Gastroesophageal sphincter (tissue), 4 donors: Measurements from ENCODE around the gene CEP170. TPM values are rescaled to one million over a fixed set of nuclear protein-coding genes. Genes with fewer than 3 reads are reported as not detected.
"Not testable (repeated sequence)": the region's sequence is repeated elsewhere in the genome, so short reads cannot be mapped to it uniquely, and the experiment has no call there.

ENCODE experiments used
- ATAC-seq: fragments of 150-250 bp; one replicate; pipeline ENCODE4 v1.9.1; 2016; ENCODE audit warnings: mild to moderate bottlenecking, moderate library complexity
- H3K27ac ChIP-seq, 4 donors: fragments of 200-600 bp; sonication (generic) in 3 of 4; 1 replicate in 3 of 4; 2 replicates in 1 of 4; pipeline ENCODE4 v1.5.1; 2016 to 2019
- H3K27me3 ChIP-seq: fragments of 200-600 bp; sonication (generic); one replicate; pipeline ENCODE4 v1.5.1; 2019
- H3K36me3 ChIP-seq, 2 donors: fragments of 200-600 bp; sonication (generic); one replicate each; pipeline ENCODE4 v1.5.1; 2019; ENCODE audit warnings: control low read depth in 1 of 2
- H3K4me1 ChIP-seq, 3 donors: fragments of 200-600 bp; sonication (generic); 1 replicate in 2 of 3; 2 replicates in 1 of 3; pipeline ENCODE4 v1.5.1; 2016 to 2019; ENCODE audit warnings: control low read depth in 2 of 3
- H3K4me3 ChIP-seq, 2 donors: fragments of 200-600 bp; sonication (generic); one replicate each; pipeline ENCODE4 v1.5.1; 2019; ENCODE audit warnings: mild to moderate bottlenecking in 1 of 2, moderate library complexity in 1 of 2
- H3K9me3 ChIP-seq, 3 donors: fragments of 200-600 bp; sonication (generic); one replicate each; pipeline ENCODE4 v1.5.1; 2017 to 2019; ENCODE audit warnings: control low read depth in 2 of 3
- POLR2AphosphoS5 ChIP-seq: sonication (generic); formaldehyde crosslinking; IDR thresholded peaks from one replicate; pipeline ENCODE4 v1.6.1; 2017; ENCODE audit warnings: antibody characterized with exemption
- WGBS, 2 donors: methylation state at CpG; one replicate each; pipeline ENCODE4 v1.1.5; 2018; ENCODE audit warnings: low coverage in 1 of 2; 5-methylcytosine and 5-hydroxymethylcytosine counted together
- total RNA-seq, 4 donors: library from RNA; depleted of rRNA; stranded (reverse); fragments of >200 nt; gene quantifications; one replicate each; pipeline ENCODE4 v1.1.0, GENCODE V29; 2016

CEP170 gene
- total RNA-seq, 4 donors from 2014 or later: 33.1 to 53.5 (median 41.6) TPM

DNA sequence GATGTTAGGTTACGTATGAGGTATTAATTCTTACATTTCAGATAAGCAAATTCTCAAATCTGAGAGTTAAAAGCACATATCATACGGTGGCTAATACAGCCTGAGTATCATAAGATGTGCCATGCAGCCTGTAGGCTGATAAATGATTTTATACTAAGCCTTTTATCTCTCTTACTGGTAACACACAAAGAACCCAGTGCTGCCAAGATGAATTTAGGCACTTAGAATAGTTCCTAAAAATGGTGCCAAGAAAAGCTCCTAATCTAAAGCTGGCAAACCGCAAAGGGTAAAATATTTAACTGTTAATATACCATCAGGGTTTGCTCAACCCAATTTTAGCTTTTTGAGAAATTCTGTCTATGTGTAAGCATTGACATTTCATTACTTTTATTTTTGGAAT lies 43.1 kb downstream of the CEP170 start:
- H3K27me3 ChIP-seq, H3K9me3 ChIP-seq, ATAC-seq, H3K4me3 ChIP-seq, H3K27ac ChIP-seq, H3K36me3 ChIP-seq: not testable (repeated sequence)
- 37 to 40% methylated on average over 1 to 3 of the region's 3 CpGs for WGBS, 2 donors
- peak; percentile 28 for TF ChIP-seq POLR2AphosphoS5
- peaks cover 0 to 25% (median 0%) of the 10 kb centered on the region in 3 donors for H3K4me1 ChIP-seq

DNA sequence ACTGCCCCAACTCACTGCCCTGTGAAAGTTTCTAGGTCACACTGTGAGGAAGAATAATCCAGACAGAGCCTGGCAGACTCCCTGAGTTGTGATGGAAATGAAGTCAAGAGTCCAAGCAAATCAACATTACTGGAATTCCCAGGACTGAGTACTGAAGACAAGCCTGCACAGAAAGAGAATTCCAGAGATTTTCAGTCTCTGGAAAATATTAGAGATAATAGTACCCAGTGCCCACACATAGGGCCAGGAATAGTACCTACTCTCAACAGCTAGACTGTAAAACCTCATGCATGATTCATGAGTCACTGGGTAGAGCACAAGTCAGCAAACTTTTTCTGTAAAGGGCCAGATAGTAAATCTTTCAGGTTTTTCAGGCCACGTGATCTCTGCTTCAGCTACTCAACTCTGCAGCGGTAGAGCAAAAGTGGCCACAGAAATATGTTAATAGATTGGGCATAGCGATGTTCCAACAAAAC lies 50.0 kb downstream of the CEP170 start:
- not testable (repeated sequence) for H3K27ac ChIP-seq, H3K27me3 ChIP-seq, ATAC-seq

DNA sequence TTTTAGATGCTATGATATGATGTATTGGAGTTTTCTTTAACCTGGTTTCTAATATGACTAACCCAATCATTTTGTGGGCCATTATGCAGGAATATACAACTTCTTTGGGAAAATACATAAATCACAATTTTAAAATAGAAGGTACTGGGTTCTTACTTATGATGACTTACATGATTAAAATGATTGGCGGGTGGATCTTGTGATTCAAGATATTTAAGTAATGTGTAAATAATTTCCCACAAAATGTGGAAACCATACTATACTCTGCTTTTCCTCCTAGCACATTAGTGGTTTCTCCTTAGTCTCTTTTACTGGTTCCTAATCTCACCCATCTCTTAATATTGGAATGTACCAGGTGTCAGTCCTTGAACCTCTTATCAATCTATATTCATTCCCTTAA lies 50.7 kb downstream of the CEP170 start:
- H3K27me3 ChIP-seq, ATAC-seq, H3K4me3 ChIP-seq, H3K9me3 ChIP-seq, H3K36me3 ChIP-seq, H3K27ac ChIP-seq: not testable (repeated sequence)
- H3K4me1 ChIP-seq: peaks cover 0 to 11% (median 0%) of the 10 kb centered on the region in 3 donors
- 91% methylated on average over 1 of the region's 1 CpG for WGBS, 2 donors

More for the DNA sequence above, 50.0 kb downstream of the CEP170 start:
- H3K9me3 ChIP-seq, H3K4me3 ChIP-seq, H3K36me3 ChIP-seq: not testable (repeated sequence)
- 57 to 83% methylated on average over 1 to 3 of the region's 3 CpGs for WGBS, 2 donors
- H3K4me1 ChIP-seq: peaks cover 0 to 11% (median 0%) of the 10 kb centered on the region in 3 donors

DNA sequence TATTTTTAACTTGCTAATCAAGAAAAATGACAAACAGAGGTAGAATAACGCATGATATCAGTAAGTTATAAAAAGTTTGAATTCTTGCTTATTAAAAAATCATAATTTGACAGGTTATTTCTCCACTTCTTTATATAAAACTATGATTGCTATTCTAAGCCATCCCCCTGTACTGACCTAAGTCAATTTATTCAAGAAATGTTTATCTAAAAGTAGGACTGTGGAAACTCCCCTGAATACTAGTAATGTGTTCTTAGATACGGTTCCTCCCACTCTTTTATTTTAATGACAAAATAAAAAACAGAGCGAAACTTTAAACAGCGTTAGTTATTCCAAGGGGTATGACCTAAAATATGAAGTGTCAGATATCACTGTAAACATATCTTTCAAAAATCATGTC lies 51.9 kb downstream of the CEP170 start:
- WGBS, 2 donors: 11 to 20% methylated on average over 4 of the region's 4 CpGs
- not testable (repeated sequence) for H3K27ac ChIP-seq, H3K27me3 ChIP-seq, H3K36me3 ChIP-seq, H3K9me3 ChIP-seq, H3K4me3 ChIP-seq, ATAC-seq
- peaks cover 0 to 11% (median 0%) of the 10 kb centered on the region in 3 donors for H3K4me1 ChIP-seq

GRCh38 chr1:243201316-243201715 lies 53.8 kb downstream of the CEP170 start:
- 78 to 83% methylated on average over 1 to 2 of the region's 2 CpGs for WGBS, 2 donors
- not testable (repeated sequence) for H3K27ac ChIP-seq

DNA sequence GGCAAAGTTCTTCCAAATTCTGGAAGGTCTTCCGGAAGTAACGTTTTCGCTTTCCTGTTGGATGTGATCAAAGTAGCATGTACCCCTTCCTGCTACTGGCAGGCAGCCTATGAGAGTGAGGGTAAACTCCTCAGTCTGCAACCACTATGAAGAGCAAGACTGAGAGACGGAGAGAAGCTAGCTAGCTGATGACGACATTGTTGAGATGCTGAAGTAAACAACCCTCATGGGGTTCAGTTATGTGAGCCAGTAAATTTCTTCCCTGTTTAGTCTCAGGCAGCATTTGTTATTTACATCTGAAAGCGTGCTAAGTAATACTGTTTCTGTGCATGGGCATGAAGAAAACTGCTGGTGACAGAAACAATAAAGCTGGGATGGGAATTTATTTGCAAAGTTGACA lies 57.6 kb downstream of the CEP170 start:
- H3K9me3 ChIP-seq, H3K4me3 ChIP-seq, H3K27ac ChIP-seq, H3K4me1 ChIP-seq, ATAC-seq, H3K27me3 ChIP-seq: not testable (repeated sequence)
- WGBS, 2 donors: 83 to 90% methylated on average over 2 to 3 of the region's 6 CpGs
- peaks cover 0 to 22% of the 10 kb centered on the region in 2 donors for H3K36me3 ChIP-seq

More at GRCh38 chr1:243201316-243201715, 53.8 kb downstream of the CEP170 start:
- Histone ChIP-seq H3K36me3 (peaks cover 0 to 20% of the 10 kb centered on the region in 2 donors), H3K4me1 (peaks cover 0 to 11% (median 0%) of the 10 kb centered on the region in 3 donors)
- ATAC-seq, H3K27me3 ChIP-seq, H3K4me3 ChIP-seq, H3K9me3 ChIP-seq: not testable (repeated sequence)

- H3K36me3 ChIP-seq: peaks cover 0 to 28% of the 10 kb centered on the region in 2 donors
- H3K4me3 ChIP-seq, H3K4me1 ChIP-seq, ATAC-seq, H3K9me3 ChIP-seq, H3K27ac ChIP-seq, H3K27me3 ChIP-seq: not testable (repeated sequence)
- WGBS, 2 donors: 49 to 66% methylated on average over 2 of the region's 2 CpGs
Measured at GRCh38 chr1:243193330-243193729, 61.8 kb downstream of the CEP170 start.

GRCh38 chr1:243186201-243186995 lies 68.7 kb downstream of the CEP170 start:
- H3K4me1 ChIP-seq, H3K27me3 ChIP-seq, H3K27ac ChIP-seq, ATAC-seq, H3K4me3 ChIP-seq, H3K9me3 ChIP-seq: not testable (repeated sequence)
- 88 to 100% methylated on average over 4 to 8 of the region's 8 CpGs for WGBS, 2 donors
- peaks cover 0 to 19% of the 10 kb centered on the region in 2 donors for H3K36me3 ChIP-seq

DNA sequence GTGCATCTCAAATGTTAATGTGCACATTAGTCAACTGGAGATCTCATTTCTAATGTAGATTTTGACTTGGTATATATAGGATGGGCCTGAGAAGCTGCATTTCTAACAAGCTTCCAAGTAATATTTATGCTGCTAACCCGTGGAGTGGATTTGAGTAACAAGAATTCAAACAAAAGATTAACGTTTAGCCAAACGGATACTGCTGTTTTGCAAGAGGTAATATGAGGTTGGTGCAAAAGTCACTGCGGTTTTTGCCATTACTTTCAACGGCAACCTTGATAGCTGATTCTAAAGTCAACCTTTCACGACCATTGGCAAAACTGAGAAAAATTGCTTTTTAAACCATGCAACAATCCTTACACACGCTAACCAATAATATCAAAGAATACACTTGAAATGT lies 70.3 kb downstream of the CEP170 start:
- not testable (repeated sequence) for H3K27ac ChIP-seq, H3K27me3 ChIP-seq, ATAC-seq, H3K9me3 ChIP-seq, H3K4me3 ChIP-seq, H3K4me1 ChIP-seq
- H3K36me3 ChIP-seq: peaks cover 0 to 16% of the 10 kb centered on the region in 2 donors
- 87 to 92% methylated on average over 5 to 6 of the region's 7 CpGs for WGBS, 2 donors

DNA sequence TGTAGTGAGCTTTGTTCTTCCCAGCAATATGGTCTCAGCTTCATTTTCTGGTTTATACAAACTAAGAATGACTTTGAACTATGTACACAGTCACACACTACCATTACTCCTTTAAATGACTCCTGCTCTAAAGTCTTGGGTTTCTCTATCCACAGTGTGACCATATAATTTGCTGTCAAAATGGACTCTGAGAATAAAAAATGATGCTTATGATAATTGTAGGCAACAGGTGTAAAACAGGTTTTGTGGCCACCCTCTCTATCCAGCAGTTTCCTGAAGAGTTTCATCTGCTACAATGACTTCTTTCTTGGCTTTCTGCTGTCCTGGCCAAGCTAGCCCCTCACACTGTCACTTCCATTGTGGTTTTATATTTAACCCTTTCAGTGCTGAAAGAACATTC lies 71.4 kb downstream of the CEP170 start:
- H3K27me3 ChIP-seq, H3K4me3 ChIP-seq, H3K27ac ChIP-seq, H3K9me3 ChIP-seq, ATAC-seq, H3K4me1 ChIP-seq: not testable (repeated sequence)
- peaks cover 0 to 16% of the 10 kb centered on the region in 2 donors for H3K36me3 ChIP-seq

DNA sequence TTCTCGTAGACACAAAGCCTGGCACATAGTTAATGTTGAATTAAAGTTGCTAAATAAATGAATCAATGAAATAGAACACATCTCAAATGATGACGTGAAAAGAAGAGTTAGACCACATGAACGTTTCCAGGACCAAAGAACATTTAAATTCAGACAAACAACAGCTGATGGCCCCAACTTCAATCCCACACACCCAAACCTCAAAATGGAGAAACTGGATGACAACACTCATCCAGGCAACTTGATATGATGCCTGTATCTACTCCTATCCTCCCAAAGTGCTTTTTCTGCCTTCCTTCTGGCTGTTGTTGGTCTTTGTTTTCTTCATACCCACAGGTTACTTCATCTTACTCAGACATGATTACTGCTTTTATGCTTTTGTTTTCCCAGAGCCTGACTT lies 71.9 kb downstream of the CEP170 start:
- H3K4me3 ChIP-seq, H3K27ac ChIP-seq, H3K9me3 ChIP-seq, H3K4me1 ChIP-seq, H3K27me3 ChIP-seq, ATAC-seq: not testable (repeated sequence)
- WGBS, 2 donors: 78 to 86% methylated on average over 1 to 2 of the region's 3 CpGs
- H3K36me3 ChIP-seq: peaks cover 0 to 16% of the 10 kb centered on the region in 2 donors
